HG03575 (cell line): Measurements from ENCODE around the gene MAST2.
"Not testable (repeated sequence)": the region's sequence is repeated elsewhere in the genome, so short reads cannot be mapped to it uniquely, and the experiment has no call there.

Experiments
- ATAC-seq: cut with Tn5 transposase; IDR thresholded peaks from one replicate; pipeline ENCODE4 v1.9.1; 2021; ENCODE audit not compliant: unreplicated experiment, insufficient number of reproducible peaks, low FRiP score; ENCODE audit errors: extremely low read depth

Gene MAST2

DNA sequence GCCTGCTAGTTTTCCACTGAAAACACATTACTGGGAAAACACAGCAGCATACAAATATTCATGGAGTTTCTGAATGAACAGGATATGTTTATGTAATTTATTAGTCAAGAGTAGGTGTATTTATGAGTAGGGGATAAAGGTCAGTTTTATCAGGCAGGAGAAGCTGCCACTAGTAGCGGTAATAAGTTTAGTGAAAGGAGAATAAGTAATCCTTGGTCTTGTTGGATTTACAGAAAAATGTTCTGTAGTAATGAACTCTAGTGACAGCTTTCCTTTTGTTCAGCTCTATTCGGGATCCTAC lies 1.2 kb downstream of the MAST2 start:
- ATAC-seq, result no peak

DNA sequence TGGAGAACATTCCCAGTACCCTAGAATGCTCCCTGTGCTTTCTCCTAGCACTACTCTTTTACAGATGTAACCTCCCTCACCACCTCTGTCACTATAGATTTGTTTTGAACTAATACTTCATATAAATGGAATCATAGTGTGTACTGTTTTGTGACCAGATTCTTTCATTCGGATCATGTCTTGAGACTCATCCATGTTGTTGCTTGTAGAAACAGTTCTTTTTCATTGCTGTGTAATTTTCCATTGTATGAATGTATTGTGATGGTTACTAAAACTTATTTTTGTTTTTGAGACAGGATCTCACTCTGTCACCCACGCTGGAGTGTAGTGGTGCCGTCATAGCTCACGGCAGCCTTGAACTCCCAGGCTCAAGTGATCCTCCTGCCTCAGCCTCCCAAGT lies 2.7 kb downstream of the MAST2 start:
- no peak for ATAC-seq

DNA sequence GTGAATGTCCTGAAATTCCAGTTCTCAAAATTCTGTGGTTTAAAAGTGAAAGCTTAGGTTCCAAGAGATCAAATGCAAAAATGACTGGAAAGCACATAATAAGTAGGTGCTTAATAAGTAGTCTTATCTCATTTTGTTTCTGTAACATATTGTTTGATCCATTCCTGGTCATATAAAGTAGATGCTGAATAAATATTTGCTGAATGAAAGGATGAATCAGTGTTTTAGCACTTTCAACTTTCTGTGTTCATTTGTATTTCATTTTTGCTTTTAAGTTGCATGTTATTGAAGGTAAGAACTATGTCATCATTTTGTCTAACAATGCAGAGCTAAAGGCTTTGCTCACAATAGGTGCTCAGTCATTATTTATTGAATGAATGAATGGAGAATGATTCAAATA lies 6.3 kb downstream of the MAST2 start:
- no peak for ATAC-seq

DNA sequence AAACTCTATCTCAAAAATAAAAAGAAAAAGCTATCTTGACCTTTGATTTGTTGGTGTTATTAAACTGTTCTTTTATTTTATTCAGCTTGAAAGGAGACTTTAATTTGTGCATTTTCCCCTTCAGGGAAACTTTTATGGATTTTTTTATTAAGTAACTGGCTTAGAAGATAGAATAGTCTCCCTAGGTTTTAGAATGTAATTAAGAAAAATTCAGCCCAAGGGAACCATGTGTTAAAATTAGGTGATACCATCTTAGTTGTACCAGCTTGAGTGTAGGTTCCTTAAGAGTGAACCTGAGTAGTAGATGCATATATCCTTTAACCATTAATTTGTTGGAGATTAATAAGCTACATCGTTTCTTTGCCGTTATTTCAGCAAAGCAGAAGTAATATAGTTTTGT lies 11.4 kb downstream of the MAST2 start:
- ATAC-seq, result no peak

DNA sequence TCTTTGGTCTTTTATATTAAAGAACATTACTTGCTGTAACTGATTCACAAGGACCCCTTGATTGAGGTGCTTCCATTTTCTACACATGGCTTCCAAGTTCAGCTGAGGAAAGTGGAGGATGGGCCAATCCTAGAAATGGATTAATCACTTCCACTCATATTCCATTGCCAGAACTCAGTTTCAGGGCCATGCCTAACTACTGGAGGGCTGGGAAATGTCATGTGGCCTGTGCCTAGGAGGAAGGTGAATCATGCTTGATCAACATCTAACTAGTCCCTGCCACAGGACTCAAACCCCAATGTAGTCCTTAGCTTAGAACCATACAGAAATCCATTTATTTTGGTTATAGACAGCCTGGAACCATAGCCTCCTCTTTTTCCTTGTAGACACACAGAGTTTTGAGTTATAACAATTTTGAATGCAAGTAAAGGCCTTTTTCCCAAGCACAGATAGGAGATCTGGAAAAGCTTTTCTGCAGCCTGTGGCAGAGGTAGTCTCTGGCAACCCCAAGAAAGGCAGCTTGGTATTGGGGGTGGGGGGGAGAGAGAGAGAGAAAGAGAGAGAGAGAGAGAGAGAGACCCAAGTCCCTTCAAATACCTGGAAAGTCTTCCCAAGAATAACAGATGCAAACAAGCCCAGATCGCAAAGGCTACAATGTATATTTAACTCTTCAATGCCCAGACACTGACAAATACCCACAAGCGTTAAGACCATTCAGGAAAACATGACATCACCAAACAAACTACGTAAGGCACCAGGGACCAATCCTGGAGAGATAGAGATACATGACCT lies 12.5 kb downstream of the MAST2 start:
- ATAC-seq, result no peak

DNA sequence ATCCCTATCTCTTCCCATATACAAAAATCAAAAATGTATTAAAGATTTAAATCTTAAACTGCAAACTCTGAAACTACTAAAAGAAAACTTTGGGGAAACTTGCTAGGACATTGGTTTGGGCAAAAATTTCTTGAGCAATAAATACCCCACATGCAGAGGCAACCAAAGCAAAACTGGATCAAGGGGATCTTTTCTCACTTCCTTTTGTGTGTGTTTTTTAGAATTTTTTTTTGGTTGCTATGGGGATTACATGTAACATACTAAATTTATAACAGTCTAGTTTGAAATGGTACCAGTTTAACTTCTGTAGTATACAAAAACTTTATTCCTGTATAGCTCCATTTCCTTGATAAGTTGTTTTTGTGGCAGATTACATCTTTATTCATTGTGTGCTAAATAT lies 16.8 kb downstream of the MAST2 start:
- no peak for ATAC-seq

DNA sequence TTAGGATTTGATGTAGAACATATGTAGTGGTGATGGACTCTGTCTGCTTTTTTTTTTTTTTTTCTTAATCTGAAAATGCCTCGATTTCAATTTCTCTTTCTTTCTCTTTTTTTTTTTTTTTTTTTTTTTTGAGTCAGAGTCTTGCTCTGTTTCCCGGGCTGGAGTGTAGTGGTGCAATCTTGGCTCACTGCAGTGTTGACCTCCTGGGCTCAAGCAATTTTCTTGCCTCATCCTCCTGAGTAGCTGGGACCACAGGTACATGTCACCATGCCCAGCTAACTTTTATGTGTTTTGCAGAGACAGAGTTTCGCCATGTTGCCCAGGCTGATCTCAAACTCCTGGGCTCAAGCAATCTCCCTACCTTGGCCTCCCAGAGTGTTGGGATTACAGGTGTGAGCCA lies 17.4 kb downstream of the MAST2 start:
- ATAC-seq, result no peak

DNA sequence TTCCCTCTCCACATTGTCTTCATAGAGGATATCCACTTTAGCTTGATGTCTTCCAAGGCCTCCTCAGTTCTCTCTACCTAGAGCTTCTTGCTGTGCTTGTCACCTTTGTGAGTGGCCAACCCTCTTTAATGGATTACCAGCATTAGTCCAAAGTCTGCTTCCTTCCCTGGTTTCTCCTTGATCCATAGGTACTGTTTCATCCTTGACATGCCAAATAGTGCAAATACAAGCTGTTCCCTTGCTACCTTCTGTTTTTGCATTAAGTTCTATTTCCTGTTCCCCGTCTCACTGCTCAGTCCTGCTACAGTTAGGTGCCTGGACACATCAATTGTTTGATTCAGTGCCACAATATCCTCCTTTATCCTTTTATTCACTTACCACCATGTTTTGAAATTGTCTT lies 19.2 kb downstream of the MAST2 start:
- no peak for ATAC-seq

DNA sequence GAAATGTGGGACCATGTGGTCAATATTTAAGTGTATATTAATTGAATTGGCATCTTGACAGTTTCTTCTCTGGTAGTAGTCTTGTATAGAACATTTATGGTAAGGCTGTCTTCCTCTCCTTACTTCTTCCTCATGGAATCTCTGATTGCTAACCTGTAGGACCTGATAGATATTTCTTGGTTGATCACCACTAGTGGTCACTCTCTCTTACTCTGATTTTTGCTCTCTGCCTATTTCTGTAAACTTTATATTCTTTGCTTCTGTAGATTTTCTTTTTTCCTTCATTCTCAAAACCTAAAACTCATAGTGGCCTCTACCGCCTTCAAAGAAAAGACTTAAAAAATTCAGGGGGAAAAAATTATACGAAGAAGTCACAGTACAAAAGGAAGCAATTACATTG lies 21.2 kb downstream of the MAST2 start:
- ATAC-seq, result no peak

DNA sequence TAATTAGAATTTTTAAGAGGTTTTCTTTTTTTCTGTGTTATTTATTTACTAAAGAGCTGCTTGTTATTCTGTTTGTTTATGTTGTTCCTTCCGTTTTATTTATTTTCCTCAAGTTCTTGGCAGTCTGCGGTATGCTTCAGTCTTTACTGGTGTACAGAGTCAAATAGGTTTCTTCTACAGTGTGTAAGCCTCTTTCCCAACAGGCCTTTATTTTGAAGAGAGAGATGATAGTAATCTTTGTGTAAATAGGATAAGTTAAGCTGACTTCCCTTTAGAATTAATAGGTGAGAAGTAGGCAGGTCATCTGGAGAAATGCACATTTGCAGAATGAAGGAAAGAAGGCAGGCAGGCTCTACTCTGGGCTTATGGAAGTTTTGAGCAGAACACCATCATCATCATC lies 23.8 kb downstream of the MAST2 start:
- ATAC-seq, result no peak

DNA sequence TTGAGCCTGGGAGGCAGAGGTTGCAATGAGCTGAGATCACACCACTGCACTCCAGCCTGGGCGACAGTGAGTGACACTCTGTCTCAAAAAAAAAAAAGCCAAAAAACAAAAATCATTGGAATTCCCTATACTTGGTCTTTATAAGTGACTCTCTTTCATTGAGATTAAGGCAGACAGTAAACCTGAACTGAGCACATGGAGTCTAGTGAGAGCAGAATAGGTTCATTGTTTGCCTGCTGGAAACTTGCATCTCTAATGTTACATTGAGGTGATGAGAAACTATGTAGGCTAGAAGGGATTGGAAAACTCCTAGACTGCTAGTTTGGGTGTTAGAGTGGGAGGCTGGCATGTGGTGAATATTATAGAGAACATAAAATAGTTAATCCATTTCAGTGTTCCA lies 25.4 kb downstream of the MAST2 start:
- ATAC-seq, result no peak

DNA sequence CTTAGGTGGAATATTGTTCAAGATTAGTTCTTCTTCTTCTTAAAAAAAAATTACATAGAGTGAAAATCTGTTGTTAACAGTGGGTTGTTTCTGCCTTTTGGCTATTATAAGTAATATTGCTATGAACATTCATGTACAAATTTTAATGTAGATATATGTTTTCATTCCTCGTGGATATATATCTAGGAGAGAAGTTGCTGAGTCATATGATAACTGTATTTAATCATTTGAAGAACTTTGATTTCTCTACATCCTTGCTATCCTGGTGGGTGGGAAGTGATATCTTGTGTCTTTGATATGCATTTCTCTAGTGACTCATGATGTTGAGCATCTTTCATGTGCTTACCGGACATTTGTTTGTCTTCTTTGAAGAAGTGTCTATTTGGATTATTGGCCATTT lies 29.9 kb downstream of the MAST2 start:
- no peak for ATAC-seq

DNA sequence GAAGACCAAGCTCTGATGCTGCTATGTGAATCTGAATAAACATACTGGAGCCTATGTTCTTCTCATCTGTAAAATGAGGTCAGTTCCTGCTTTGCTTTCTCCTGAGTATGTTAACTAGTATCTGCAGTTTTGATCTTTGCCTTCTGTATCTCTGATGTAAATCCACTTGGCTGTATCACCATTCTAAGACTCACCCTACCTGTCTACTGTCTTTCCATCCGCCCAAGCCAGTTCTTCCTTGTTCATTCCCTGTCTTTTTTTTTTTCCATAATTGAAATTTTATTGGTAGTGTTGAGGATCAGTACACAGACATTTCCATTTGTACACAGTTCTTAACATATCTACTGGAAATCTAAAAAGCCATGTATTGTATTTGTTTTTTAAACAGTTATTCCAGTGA lies 31.3 kb downstream of the MAST2 start:
- ATAC-seq, result no peak

DNA sequence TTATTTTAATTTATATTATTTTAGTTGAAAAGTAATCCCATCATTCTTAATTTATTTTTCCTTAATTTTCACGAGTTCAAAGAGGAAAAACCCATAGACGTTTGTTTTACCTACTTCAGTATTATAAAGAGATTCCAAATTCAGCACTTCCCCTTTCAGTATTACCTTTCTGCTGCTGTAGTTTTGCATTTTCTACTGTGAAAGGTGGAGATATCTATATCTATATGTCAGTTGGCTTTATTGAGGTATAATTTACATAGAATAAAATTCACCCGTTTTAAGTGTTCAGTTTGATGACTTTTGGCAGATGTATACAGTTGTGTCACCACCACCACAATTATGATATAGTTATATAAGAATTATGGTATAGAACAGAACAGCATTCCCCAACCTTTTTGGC lies 33.0 kb downstream of the MAST2 start:
- ATAC-seq, result no peak

DNA sequence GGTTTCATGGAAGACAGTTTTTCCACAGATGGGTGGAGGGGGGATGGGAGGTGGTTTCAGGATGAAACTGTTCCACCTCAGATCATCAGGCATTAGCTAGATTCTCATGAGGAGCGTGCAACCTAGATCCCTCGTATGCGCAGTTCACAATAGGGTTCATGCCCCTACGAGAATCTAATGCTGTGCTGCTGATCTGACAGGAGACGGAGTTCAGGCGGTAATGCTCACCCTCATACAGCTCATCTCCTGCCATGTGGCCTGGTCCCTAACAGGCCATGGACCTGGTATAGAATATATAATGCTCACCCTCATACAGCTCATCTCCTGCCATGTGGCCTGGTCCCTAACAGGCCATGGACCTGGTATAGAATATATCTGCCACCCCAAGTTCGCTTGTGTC lies 33.4 kb downstream of the MAST2 start:
- ATAC-seq, result not testable (repeated sequence)

DNA sequence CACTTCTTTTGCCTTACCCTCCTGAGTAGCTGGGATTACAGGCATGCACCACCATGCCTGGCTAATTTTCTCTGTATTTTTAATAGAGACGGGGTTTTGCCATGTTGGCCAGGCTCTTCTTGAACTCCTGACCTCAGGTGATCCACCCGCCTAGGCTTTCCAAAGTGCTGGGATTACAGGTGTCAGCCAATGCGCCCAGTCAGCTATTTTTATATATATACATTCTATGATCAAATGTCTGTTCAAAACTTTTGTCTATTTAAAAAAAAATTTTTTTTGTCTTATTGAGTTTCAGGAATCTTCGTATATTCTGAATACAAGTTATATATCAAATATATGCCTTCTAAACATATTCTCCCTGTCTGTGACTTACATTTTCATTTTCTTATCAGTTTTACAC lies 34.9 kb downstream of the MAST2 start:
- not testable (repeated sequence) for ATAC-seq

DNA sequence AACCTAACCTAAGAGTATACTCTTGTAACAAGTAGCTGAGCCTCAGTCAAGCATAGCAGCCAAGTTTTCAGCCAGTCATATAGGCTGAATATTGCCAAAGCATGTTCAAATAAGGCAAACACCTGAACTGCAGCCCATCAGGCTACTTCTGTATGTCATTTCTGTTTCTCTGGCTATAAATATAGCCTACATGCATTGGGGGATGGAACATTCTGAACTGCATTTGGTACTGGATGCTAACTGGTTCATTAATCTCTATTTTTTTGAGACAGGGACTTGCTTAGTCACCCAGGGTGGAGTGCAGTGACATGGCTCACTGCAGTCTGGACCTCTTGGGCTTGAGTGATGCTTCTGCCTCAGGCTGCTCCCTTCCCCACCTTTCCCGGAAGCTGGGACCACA lies 37.3 kb downstream of the MAST2 start:
- ATAC-seq, result no peak

DNA sequence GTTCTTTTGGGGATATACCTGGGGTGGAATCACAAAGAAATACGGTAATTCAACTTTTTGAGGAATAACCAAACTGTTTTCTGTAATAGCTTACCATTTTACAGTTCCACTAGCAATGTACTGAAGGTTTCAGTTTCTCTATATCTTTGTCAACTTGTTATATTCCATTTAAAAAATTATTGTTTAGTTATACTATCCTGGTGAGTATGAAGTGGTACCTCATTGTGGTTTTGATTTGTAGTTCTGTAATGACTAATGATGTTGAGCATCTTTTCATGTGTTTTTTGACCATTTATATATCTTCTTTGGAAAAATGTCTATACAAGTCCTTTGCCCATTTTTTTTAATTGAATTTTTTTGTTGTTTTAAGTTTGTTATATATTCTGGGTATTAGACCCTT lies 39.4 kb downstream of the MAST2 start:
- ATAC-seq, result no peak

DNA sequence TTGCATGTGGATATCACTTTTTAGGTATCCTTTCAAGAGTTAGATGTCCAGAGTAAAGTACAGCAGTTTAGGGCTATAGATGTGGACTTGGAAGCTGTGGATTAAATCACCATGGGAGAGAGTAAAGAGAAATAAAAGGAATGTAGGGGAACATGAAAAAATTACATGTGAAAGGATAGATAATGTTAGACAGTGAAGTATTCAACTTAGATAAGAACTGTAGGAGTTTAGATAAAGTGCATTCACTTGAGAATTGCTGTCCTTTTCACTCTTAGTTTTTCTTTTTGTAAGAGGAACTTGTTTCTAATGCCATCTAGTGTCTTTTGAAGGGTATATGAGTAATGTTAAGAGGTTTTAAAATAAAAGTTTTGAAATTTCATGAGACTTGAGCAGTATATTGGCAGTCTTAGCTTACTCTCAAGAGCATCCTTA lies 40.1 kb downstream of the MAST2 start:
- no peak for ATAC-seq

DNA sequence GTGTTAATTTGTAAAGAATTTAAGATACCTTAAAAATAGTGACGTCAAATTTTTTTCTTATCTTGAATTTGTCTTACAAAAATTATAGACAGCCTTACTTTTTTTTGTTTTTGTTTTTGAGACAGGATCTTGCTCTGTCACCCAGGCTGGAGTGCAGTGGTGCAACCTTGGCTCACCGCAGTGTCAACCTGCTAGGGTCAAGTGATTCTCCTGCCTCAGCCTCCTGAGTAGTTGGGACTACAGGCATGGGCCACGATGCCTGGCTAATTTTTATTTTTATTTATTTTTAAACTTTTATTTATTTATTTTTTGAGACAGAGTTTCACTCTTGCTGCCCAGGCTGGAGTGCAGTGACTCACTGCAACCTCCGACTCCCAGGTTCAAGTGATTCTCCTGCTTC lies 40.6 kb downstream of the MAST2 start:
- ATAC-seq, result not testable (repeated sequence)

DNA sequence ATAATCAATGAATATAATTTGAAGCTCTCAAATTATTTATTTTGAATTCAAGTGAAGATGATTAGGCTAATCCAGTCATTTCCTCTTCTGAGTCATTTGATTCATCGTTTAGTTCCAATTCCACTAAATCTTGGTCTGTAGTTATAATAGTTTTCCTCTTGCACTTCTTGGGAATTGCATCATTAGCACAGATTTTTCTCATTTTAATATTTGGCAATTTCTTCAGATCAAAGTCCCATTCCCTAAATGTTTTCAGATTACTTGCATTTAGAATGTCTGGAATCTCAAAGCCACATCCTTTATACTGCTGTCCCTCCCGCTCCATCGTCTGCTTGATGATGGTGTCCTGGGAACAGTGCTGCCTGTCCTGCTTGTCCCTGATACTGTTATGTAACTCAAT lies 43.5 kb downstream of the MAST2 start:
- ATAC-seq, result no peak
